Activated CD4-positive, alpha-beta memory T cell treated with anti-CD3 and anti-CD28 coated beads, Interleukin-2, amount 10 ng/mL, durations not matched to agents 7 days and 5 days (primary cell): ENCODE measurements around the gene ERG28. TPM values are rescaled to one million over a fixed set of nuclear protein-coding genes. Genes with fewer than 3 reads are reported as not detected.

ENCODE experiments used
- CTCF ChIA-PET: fragments of 350-600 bp; sonication (Branson Sonifier 250); formaldehyde crosslinking; loops from one replicate; lab custom pipeline; 2021; ENCODE audit warnings: antibody characterized with exemption, inconsistent platforms; lab: Charles Lee
- POLR2A ChIA-PET: fragments of 350-600 bp; sonication (Branson Sonifier 250); formaldehyde crosslinking; loops from one replicate; lab custom pipeline; 2021; ENCODE audit warnings: antibody characterized with exemption; lab: Charles Lee
- DNase-seq: peaks from one replicate; pipeline ENCODE4 v3.0.0-alpha.2; 2020
- H3K27ac Mint-ChIP-seq: one replicate; pipeline ENCODE4 v1.8.0; 2021; ENCODE audit warnings: mild to moderate bottlenecking, mixed read lengths
- H3K27me3 Mint-ChIP-seq: one replicate; pipeline ENCODE4 v1.8.0; 2021; ENCODE audit warnings: mixed read lengths
- H3K36me3 Mint-ChIP-seq: one replicate; pipeline ENCODE4 v1.8.0; 2021; ENCODE audit warnings: low read depth, mixed read lengths
- H3K4me1 Mint-ChIP-seq: one replicate; pipeline ENCODE4 v1.8.0; 2021; ENCODE audit warnings: mixed read lengths
- H3K4me3 Mint-ChIP-seq: one replicate; pipeline ENCODE4 v1.8.0; 2021; ENCODE audit warnings: mild to moderate bottlenecking, mixed read lengths
- H3K9me3 Mint-ChIP-seq: one replicate; pipeline ENCODE4 v1.8.0; 2021; ENCODE audit warnings: mixed read lengths
- total RNA-seq, 2 experiments: library from RNA; stranded (reverse); gene quantifications; one replicate each; pipeline ENCODE4 v1.2.3, GENCODE V29; 2021

ERG28 gene
- total RNA-seq, 2 experiments from 2014 or later = 26.9 to 29.4 TPM

DNA sequence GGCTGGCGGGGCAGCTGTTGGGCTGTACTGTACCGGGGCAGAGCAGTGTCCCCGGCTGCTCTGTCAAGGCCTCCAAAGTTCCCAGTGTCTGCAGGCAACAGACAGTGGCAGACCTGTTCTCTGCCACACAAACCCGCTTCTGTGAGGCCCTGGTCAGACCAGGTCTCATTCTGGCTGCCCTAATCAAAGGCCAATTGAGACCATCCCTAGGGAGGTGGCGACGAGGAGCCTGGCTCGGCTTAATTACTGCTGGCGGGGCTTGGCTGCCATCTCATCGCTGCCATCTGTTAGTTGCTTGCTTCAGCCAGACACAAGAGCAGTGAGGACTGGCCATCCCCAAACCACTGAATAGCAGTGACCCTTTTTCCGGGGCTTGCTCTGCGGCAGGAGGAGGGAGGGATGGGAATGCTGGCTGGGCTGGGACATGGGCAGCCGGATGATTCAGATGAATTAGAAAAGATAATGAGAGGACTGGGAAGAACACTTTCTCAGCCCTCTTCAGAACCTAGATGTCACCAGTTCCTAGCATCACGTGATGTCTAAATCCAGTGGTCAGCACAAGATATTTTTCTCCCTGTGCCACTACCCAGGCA is 24.5 kb downstream of the ERG28 start:
- no peak for DNase-seq
- no peaks in the 10 kb centered on the region for H3K9me3 Mint-ChIP-seq
- POLR2A ChIA-PET = interaction anchor here (0.8 kb wide), 1 partner anchor 256 kb away, joined by 3 read pairs; no protein-coding TSS in a partner anchor
- H3K4me1 Mint-ChIP-seq = no peaks in the 10 kb centered on the region
- no peak overlapping the region for H3K4me3 Mint-ChIP-seq
- no peaks in the 10 kb centered on the region for H3K27me3 Mint-ChIP-seq
- H3K27ac Mint-ChIP-seq = no peak overlapping the region
- CTCF ChIA-PET = no interaction called here
- no peaks in the 10 kb centered on the region for H3K36me3 Mint-ChIP-seq

GRCh38 chr14:75634848-75635247 is 25.8 kb downstream of the ERG28 start:
- Mint-ChIP-seq H3K9me3 (no peaks in the 10 kb centered on the region), H3K27me3 (no peaks in the 10 kb centered on the region), H3K36me3 (no peaks in the 10 kb centered on the region), H3K4me3 (no peak overlapping the region), H3K27ac (no peak overlapping the region), H3K4me1 (no peaks in the 10 kb centered on the region)
- DNase-seq = no peak
- CTCF ChIA-PET = no interaction called here
- POLR2A ChIA-PET = interaction anchor here (1.1 kb wide), 1 partner anchor 25 kb away, joined by 4 read pairs; the partner anchor contains the start of gene ERG28

GRCh38 chr14:75631453-75631831 is 29.2 kb downstream of the ERG28 start:
- no peaks in the 10 kb centered on the region for H3K9me3 Mint-ChIP-seq
- DNase-seq = no peak
- no peak overlapping the region for H3K4me3 Mint-ChIP-seq
- no peak overlapping the region for H3K27ac Mint-ChIP-seq
- ChIA-PET POLR2A (no interaction called here), CTCF (no interaction called here)
- H3K36me3 Mint-ChIP-seq = no peaks in the 10 kb centered on the region
- no peaks in the 10 kb centered on the region for H3K27me3 Mint-ChIP-seq
- H3K4me1 Mint-ChIP-seq = no peaks in the 10 kb centered on the region

GRCh38 chr14:75630695-75631452 is 29.8 kb downstream of the ERG28 start:
- H3K36me3 Mint-ChIP-seq = no peaks in the 10 kb centered on the region
- H3K9me3 Mint-ChIP-seq = no peaks in the 10 kb centered on the region
- ChIA-PET CTCF (no interaction called here), POLR2A (no interaction called here)
- H3K27ac Mint-ChIP-seq = no peak overlapping the region
- H3K27me3 Mint-ChIP-seq = no peaks in the 10 kb centered on the region
- no peak overlapping the region for H3K4me3 Mint-ChIP-seq
- H3K4me1 Mint-ChIP-seq = no peaks in the 10 kb centered on the region
- no peak for DNase-seq

GRCh38 chr14:75628816-75629215 is 31.9 kb downstream of the ERG28 start:
- no peaks in the 10 kb centered on the region for H3K9me3 Mint-ChIP-seq
- no peaks in the 10 kb centered on the region for H3K4me1 Mint-ChIP-seq
- H3K36me3 Mint-ChIP-seq = no peaks in the 10 kb centered on the region
- no peaks in the 10 kb centered on the region for H3K27me3 Mint-ChIP-seq
- CTCF ChIA-PET = interaction anchor here (1.5 kb wide), 1 partner anchor 26 kb away, joined by 3 read pairs; no protein-coding TSS in a partner anchor
- POLR2A ChIA-PET = no interaction called here
- H3K27ac Mint-ChIP-seq = no peak overlapping the region
- no peak overlapping the region for H3K4me3 Mint-ChIP-seq
- DNase-seq = no peak

DNA sequence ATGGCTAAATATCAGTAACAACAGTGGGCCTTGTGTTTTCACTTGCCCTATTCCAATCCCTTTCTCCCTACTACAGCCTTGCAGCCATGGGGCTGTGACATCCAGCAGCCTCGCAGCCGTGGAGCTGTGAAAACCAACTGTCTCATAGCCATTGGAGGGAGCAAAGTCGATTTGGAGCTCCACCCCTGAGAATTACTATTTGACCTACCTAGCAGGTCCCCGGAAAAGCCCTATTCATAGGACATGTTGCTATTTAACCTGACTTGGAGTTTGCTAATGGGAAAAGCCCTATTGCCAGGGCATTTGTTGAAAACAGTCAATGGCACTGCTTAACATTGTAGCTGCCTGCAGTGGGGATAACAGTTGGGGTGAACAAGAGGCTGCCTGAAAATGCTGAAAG is 33.3 kb downstream of the ERG28 start:
- no peaks in the 10 kb centered on the region for H3K9me3 Mint-ChIP-seq
- H3K4me1 Mint-ChIP-seq = no peaks in the 10 kb centered on the region
- no peak overlapping the region for H3K4me3 Mint-ChIP-seq
- ChIA-PET POLR2A (no interaction called here), CTCF (no interaction called here)
- DNase-seq = no peak
- no peak overlapping the region for H3K27ac Mint-ChIP-seq
- no peaks in the 10 kb centered on the region for H3K27me3 Mint-ChIP-seq
- no peaks in the 10 kb centered on the region for H3K36me3 Mint-ChIP-seq

- CTCF ChIA-PET = no interaction called here
- H3K27me3 Mint-ChIP-seq = no peaks in the 10 kb centered on the region
- H3K36me3 Mint-ChIP-seq = no peaks in the 10 kb centered on the region
- H3K4me1 Mint-ChIP-seq = no peaks in the 10 kb centered on the region
- DNase-seq = no peak
- no peaks in the 10 kb centered on the region for H3K9me3 Mint-ChIP-seq
- POLR2A ChIA-PET = no interaction called here
- no peak overlapping the region for H3K4me3 Mint-ChIP-seq
- no peak overlapping the region for H3K27ac Mint-ChIP-seq
These were observed 33.8 kb downstream of the ERG28 start for GRCh38 chr14:75626863-75627262.

GRCh38 chr14:75626396-75626795 is 34.3 kb downstream of the ERG28 start:
- no peaks in the 10 kb centered on the region for H3K36me3 Mint-ChIP-seq
- H3K4me3 Mint-ChIP-seq = no peak overlapping the region
- no peaks in the 10 kb centered on the region for H3K4me1 Mint-ChIP-seq
- H3K27ac Mint-ChIP-seq = no peak overlapping the region
- no peaks in the 10 kb centered on the region for H3K27me3 Mint-ChIP-seq
- ChIA-PET POLR2A (no interaction called here), CTCF (no interaction called here)
- H3K9me3 Mint-ChIP-seq = no peaks in the 10 kb centered on the region
- no peak for DNase-seq

DNA sequence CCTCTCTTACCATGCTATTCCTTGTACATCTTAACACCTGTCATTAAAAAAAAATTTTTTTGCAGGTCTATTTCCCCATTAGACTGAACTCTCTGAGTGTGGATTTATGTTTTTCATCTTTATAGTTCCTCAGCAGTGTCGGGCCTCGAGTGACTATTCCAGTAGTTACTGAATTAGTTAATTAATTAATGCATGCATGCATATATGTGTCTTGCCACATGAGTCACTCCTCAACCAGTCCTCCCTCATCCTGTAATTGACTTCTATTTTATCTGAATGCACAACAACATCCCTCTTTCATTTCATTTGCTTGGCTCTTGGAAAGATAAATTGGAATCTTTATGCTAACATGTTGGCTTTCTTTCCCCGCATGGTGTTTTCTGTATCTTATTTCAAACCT is 35.6 kb downstream of the ERG28 start:
- ChIA-PET CTCF (interaction anchor here (0.6 kb wide), 1 partner anchor 900 kb away, joined by 5 read pairs; no protein-coding TSS in a partner anchor), POLR2A (no interaction called here)
- Mint-ChIP-seq H3K27me3 (no peaks in the 10 kb centered on the region), H3K4me1 (no peaks in the 10 kb centered on the region), H3K27ac (no peak overlapping the region), H3K9me3 (no peaks in the 10 kb centered on the region), H3K36me3 (no peaks in the 10 kb centered on the region), H3K4me3 (no peak overlapping the region)
- DNase-seq = no peak

DNA sequence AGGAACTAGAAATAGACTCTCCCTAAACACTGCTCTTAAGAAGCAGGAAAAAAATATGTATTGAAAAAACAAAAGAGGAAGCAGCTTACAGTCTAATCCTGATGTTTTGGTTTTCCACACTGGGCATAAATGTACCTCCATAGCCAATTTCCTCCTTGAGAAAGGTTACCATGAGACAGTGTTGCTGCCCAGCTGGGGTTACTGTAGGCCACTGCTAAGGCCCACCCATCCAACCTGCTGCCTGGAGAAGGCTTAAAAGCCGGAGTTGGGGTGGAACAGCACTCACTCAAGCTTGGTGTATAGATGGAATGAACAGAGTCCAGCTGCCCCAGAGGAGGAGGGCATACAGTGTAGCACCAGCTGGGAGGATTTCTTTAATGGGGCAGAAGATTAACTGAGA is 41.1 kb downstream of the ERG28 start:
- Mint-ChIP-seq H3K9me3 (no peaks in the 10 kb centered on the region), H3K4me3 (no peak overlapping the region), H3K27ac (no peak overlapping the region), H3K36me3 (peaks cover 4% of the 10 kb centered on the region), H3K4me1 (no peaks in the 10 kb centered on the region), H3K27me3 (no peaks in the 10 kb centered on the region)
- POLR2A ChIA-PET = no interaction called here
- DNase-seq = no peak
- CTCF ChIA-PET = interaction anchor here (2.5 kb wide), 1 partner anchor 42 kb away, joined by 9 read pairs; no protein-coding TSS in a partner anchor

- peaks cover 13% of the 10 kb centered on the region for H3K36me3 Mint-ChIP-seq
- DNase-seq = no peak
- POLR2A ChIA-PET = no interaction called here
- CTCF ChIA-PET = no interaction called here
- no peaks in the 10 kb centered on the region for H3K27me3 Mint-ChIP-seq
- H3K4me3 Mint-ChIP-seq = no peak overlapping the region
- peaks cover 7% of the 10 kb centered on the region for H3K9me3 Mint-ChIP-seq
- H3K27ac Mint-ChIP-seq = no peak overlapping the region
- H3K4me1 Mint-ChIP-seq = no peaks in the 10 kb centered on the region
These were observed 45.5 kb downstream of the ERG28 start for GRCh38 chr14:75615200-75615599.

GRCh38 chr14:75614179-75614578 is 46.5 kb downstream of the ERG28 start:
- Mint-ChIP-seq H3K27me3 (no peaks in the 10 kb centered on the region), H3K27ac (no peak overlapping the region), H3K36me3 (peaks cover 13% of the 10 kb centered on the region), H3K9me3 (peaks cover 9% of the 10 kb centered on the region), H3K4me1 (no peaks in the 10 kb centered on the region), H3K4me3 (no peak overlapping the region)
- ChIA-PET POLR2A (no interaction called here), CTCF (no interaction called here)
- DNase-seq = no peak

- no peak for DNase-seq
- H3K27me3 Mint-ChIP-seq = no peaks in the 10 kb centered on the region
- no peak overlapping the region for H3K4me3 Mint-ChIP-seq
- H3K27ac Mint-ChIP-seq = no peak overlapping the region
- POLR2A ChIA-PET = no interaction called here
- H3K36me3 Mint-ChIP-seq = peaks cover 17% of the 10 kb centered on the region
- H3K4me1 Mint-ChIP-seq = no peaks in the 10 kb centered on the region
- CTCF ChIA-PET = interaction anchor here (1.3 kb wide), 1 partner anchor 35 kb away, joined by 3 read pairs; no protein-coding TSS in a partner anchor
- peaks cover 22% of the 10 kb centered on the region for H3K9me3 Mint-ChIP-seq
These were observed 48.5 kb downstream of the ERG28 start for GRCh38 chr14:75612157-75612556.
